HEK293 (cell line): ENCODE data around the gene RINL.

Source experiments
- GLIS2 ChIP-seq: fragments of 450-650 bp; formaldehyde crosslinking; IDR thresholded peaks from 2 replicates; pipeline ENCODE4 v1.5.1; 2016; ENCODE audit warnings: missing biosample characterization, missing genetic modification characterization
- ZBTB1 ChIP-seq: fragments of 450-650 bp; formaldehyde crosslinking; IDR thresholded peaks from 2 replicates; pipeline ENCODE4 v1.5.1; 2016; ENCODE audit warnings: missing biosample characterization, missing genetic modification characterization
- ZBTB17 ChIP-seq: fragments of 450-650 bp; formaldehyde crosslinking; IDR thresholded peaks from 2 replicates; pipeline ENCODE4 v1.5.1; 2016; ENCODE audit warnings: missing biosample characterization, missing genetic modification characterization
- ZBTB7A ChIP-seq: fragments of 450-650 bp; formaldehyde crosslinking; IDR thresholded peaks from 2 replicates; pipeline ENCODE4 v1.5.1; 2016; ENCODE audit warnings: low read depth, missing biosample characterization, missing genetic modification characterization
- ZFP37 ChIP-seq: fragments of 450-650 bp; formaldehyde crosslinking; IDR thresholded peaks from 2 replicates; pipeline ENCODE4 v1.5.1; 2016; ENCODE audit warnings: missing biosample characterization, missing genetic modification characterization
- TF ChIP-seq, protein P1 (sequence below): fragments of 450-650 bp; formaldehyde crosslinking; IDR thresholded peaks from 2 replicates; pipeline ENCODE4 v1.5.1; 2016; ENCODE audit warnings: missing biosample characterization, missing genetic modification characterization
- TF ChIP-seq, protein P2 (sequence below): fragments of 450-650 bp; formaldehyde crosslinking; IDR thresholded peaks from 2 replicates; pipeline ENCODE4 v1.5.1; 2016; ENCODE audit warnings: missing biosample characterization, missing genetic modification characterization, borderline replicate concordance
- TF ChIP-seq, protein P3 (sequence below): fragments of 450-650 bp; formaldehyde crosslinking; IDR thresholded peaks from 2 replicates; pipeline ENCODE4 v1.5.1; 2016; ENCODE audit warnings: missing biosample characterization, missing genetic modification characterization
- TF ChIP-seq, protein P4 (sequence below): fragments of 450-650 bp; formaldehyde crosslinking; IDR thresholded peaks from 2 replicates; pipeline ENCODE4 v1.5.1; 2016; ENCODE audit warnings: missing biosample characterization, missing genetic modification characterization, borderline replicate concordance

DNA sequence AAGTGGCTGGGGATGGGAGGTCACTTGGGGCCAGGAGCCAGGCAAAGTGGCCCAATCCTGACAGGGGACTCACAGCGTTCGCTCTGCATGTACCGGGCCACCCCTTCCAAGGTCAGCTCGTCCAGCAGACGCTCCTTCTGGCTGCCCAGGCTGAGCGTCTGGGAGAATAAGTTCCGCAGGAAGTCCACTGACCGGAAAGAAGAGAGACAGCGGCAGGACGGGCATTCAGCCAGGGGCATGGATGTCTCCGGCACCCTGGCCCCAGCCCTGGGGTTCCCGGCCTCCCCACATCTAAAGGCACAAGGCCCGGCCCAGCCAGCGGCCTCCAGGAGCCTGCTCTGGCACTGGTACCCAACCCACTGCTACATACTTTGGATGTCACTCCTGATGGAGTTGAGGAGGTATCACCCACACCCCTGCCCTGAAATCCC, 15.3 kb upstream of the RINL start:
- TF ChIP-seq, protein P1, sequence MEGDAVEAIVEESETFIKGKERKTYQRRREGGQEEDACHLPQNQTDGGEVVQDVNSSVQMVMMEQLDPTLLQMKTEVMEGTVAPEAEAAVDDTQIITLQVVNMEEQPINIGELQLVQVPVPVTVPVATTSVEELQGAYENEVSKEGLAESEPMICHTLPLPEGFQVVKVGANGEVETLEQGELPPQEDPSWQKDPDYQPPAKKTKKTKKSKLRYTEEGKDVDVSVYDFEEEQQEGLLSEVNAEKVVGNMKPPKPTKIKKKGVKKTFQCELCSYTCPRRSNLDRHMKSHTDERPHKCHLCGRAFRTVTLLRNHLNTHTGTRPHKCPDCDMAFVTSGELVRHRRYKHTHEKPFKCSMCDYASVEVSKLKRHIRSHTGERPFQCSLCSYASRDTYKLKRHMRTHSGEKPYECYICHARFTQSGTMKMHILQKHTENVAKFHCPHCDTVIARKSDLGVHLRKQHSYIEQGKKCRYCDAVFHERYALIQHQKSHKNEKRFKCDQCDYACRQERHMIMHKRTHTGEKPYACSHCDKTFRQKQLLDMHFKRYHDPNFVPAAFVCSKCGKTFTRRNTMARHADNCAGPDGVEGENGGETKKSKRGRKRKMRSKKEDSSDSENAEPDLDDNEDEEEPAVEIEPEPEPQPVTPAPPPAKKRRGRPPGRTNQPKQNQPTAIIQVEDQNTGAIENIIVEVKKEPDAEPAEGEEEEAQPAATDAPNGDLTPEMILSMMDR (tag by site-specific recombination), result no peak
- TF ChIP-seq, protein P2, sequence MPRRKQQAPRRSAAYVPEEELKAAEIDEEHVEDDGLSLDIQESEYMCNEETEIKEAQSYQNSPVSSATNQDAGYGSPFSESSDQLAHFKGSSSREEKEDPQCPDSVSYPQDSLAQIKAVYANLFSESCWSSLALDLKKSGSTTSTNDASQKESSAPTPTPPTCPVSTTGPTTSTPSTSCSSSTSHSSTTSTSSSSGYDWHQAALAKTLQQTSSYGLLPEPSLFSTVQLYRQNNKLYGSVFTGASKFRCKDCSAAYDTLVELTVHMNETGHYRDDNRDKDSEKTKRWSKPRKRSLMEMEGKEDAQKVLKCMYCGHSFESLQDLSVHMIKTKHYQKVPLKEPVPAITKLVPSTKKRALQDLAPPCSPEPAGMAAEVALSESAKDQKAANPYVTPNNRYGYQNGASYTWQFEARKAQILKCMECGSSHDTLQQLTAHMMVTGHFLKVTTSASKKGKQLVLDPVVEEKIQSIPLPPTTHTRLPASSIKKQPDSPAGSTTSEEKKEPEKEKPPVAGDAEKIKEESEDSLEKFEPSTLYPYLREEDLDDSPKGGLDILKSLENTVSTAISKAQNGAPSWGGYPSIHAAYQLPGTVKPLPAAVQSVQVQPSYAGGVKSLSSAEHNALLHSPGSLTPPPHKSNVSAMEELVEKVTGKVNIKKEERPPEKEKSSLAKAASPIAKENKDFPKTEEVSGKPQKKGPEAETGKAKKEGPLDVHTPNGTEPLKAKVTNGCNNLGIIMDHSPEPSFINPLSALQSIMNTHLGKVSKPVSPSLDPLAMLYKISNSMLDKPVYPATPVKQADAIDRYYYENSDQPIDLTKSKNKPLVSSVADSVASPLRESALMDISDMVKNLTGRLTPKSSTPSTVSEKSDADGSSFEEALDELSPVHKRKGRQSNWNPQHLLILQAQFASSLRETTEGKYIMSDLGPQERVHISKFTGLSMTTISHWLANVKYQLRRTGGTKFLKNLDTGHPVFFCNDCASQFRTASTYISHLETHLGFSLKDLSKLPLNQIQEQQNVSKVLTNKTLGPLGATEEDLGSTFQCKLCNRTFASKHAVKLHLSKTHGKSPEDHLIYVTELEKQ (tag by site-specific recombination), result no peak
- TF ChIP-seq, protein P3, sequence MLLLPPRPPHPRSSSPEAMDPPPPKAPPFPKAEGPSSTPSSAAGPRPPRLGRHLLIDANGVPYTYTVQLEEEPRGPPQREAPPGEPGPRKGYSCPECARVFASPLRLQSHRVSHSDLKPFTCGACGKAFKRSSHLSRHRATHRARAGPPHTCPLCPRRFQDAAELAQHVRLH (tag by site-specific recombination), result no peak
- TF ChIP-seq ZBTB7A (tag by site-specific recombination), result no peak
- TF ChIP-seq ZBTB1 (tag by site-specific recombination), result no peak
- no peak for TF ChIP-seq ZFP37 (tag by site-specific recombination)
- no peak for TF ChIP-seq ZBTB17 (tag by site-specific recombination)
- no peak for TF ChIP-seq GLIS2 (tag by site-specific recombination)
- TF ChIP-seq, protein P4, sequence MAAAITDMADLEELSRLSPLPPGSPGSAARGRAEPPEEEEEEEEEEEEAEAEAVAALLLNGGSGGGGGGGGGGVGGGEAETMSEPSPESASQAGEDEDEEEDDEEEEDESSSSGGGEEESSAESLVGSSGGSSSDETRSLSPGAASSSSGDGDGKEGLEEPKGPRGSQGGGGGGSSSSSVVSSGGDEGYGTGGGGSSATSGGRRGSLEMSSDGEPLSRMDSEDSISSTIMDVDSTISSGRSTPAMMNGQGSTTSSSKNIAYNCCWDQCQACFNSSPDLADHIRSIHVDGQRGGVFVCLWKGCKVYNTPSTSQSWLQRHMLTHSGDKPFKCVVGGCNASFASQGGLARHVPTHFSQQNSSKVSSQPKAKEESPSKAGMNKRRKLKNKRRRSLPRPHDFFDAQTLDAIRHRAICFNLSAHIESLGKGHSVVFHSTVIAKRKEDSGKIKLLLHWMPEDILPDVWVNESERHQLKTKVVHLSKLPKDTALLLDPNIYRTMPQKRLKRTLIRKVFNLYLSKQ (tag by site-specific recombination), result no peak
